DOHH2 (cell line): ENCODE results near the gene FAHD2B.
"Not testable (repeated sequence)": the region's sequence is repeated elsewhere in the genome, so short reads cannot be mapped to it uniquely, and the experiment has no call there.

Experiments
- H3F3A ChIP-seq: fragments of 200-600 bp; sonication (generic), shearing (Covaris generic); 2 replicates; pipeline ENCODE4 v1.6.0; 2016; ENCODE audit warnings: antibody characterized with exemption, mild to moderate bottlenecking; ENCODE audit not compliant: control insufficient read depth, insufficient read depth
- H3K27ac ChIP-seq: fragments of 200-600 bp; sonication (generic); 2 replicates; pipeline ENCODE4 v1.5.1; 2014; ENCODE audit warnings: low read depth, mild to moderate bottlenecking, low read length, moderate library complexity
- H3K27me3 ChIP-seq: fragments of 200-600 bp; sonication (generic); 2 replicates; pipeline ENCODE4 v1.6.1; 2014; ENCODE audit warnings: mild to moderate bottlenecking, low read length, mixed read lengths; ENCODE audit not compliant: control insufficient read depth
- H3K36me3 ChIP-seq: fragments of 200-600 bp; sonication (generic); 2 replicates; pipeline ENCODE4 v1.6.1; 2014; ENCODE audit warnings: mild to moderate bottlenecking, low read length, moderate library complexity, mixed read lengths; ENCODE audit not compliant: control insufficient read depth
- H3K4me1 ChIP-seq: fragments of 200-600 bp; sonication (generic); 2 replicates; pipeline ENCODE4 v1.6.1; 2014; ENCODE audit warnings: mild to moderate bottlenecking, low read length, mixed read lengths; ENCODE audit not compliant: control insufficient read depth
- H3K4me2 ChIP-seq: fragments of 200-600 bp; sonication (generic); 2 replicates; pipeline ENCODE4 v1.6.0; 2014; ENCODE audit warnings: mild to moderate bottlenecking, low read length, moderate library complexity
- H3K4me3 ChIP-seq: fragments of 200-600 bp; sonication (generic); 2 replicates; pipeline ENCODE4 v1.5.1; 2014; ENCODE audit warnings: mild to moderate bottlenecking, low read length, mixed read lengths
- H3K79me2 ChIP-seq: fragments of 200-600 bp; sonication (generic); 2 replicates; pipeline ENCODE4 v1.6.1; 2014; ENCODE audit warnings: mild to moderate bottlenecking, low read length, mixed read lengths; ENCODE audit not compliant: control insufficient read depth
- H3K9me2 ChIP-seq: fragments of 200-600 bp; sonication (generic); replicated peaks from 2 replicates; pipeline ENCODE4 v1.6.1; 2014; ENCODE audit warnings: mild to moderate bottlenecking, low read length, mixed read lengths; ENCODE audit not compliant: control insufficient read depth
- H3K9me3 ChIP-seq: fragments of 200-600 bp; sonication (generic); 2 replicates; pipeline ENCODE4 v1.6.1; 2014; ENCODE audit warnings: antibody characterized with exemption, low read length, mixed read lengths; ENCODE audit not compliant: control insufficient read depth, insufficient read depth
- H4K20me1 ChIP-seq: fragments of 200-600 bp; sonication (generic); 2 replicates; pipeline ENCODE4 v1.6.0; 2014; ENCODE audit warnings: low read depth, mild to moderate bottlenecking, antibody characterized with exemption, low read length, moderate library complexity; ENCODE audit not compliant: control insufficient read depth, insufficient read depth

The FAHD2B gene

DNA sequence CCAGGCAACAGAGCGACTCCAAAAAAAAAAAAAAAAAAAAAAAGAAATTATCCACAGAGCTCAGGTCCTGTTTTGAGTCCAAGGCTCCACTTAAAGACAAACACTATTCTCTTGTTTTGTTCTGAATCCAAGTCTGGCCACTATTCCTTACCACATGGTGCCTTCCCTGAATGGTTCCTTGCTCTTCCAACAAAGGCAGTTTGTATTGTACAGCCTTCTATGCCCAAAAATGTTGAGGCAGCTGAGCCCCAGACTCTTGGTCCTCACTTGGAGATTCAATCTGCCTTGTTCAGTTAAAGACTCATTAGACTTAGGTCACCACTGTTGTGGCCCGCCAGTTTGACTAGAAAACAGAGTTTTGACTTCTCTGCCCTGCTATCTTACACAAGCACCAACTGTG lies 1.7 kb downstream of the FAHD2B start:
- H3K4me1 ChIP-seq, H3K9me3 ChIP-seq: not testable (repeated sequence)

DNA sequence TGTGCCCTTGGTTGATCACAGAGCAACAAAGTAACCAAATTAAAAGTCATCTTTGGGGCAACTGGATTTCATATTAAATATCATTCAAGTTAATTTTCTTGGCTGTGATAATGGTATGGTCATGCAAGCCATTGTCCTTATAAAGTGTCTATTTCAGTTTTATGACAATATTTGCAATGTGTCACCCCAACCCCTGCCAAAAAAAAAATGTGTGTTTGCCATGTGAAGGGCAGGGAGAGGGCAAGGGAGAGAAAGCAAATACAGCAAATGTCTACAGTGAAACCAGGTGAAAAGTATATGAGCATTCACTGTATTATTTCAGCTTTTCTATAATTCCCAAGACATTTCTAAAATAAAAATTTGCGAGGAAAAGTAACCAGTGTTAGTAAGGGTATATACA lies 6.0 kb downstream of the FAHD2B start:
- H3F3A ChIP-seq, H3K27ac ChIP-seq, H3K27me3 ChIP-seq, H3K9me3 ChIP-seq, H3K36me3 ChIP-seq, H3K79me2 ChIP-seq, H3K4me2 ChIP-seq, H3K4me3 ChIP-seq, H3K4me1 ChIP-seq, H4K20me1 ChIP-seq, H3K9me2 ChIP-seq: not testable (repeated sequence)

More for the DNA sequence above, 1.7 kb downstream of the FAHD2B start:
- not testable (repeated sequence) for H3K79me2 ChIP-seq, H3K27me3 ChIP-seq, H4K20me1 ChIP-seq, H3K9me2 ChIP-seq, H3F3A ChIP-seq, H3K4me2 ChIP-seq, H3K4me3 ChIP-seq, H3K36me3 ChIP-seq, H3K27ac ChIP-seq

DNA sequence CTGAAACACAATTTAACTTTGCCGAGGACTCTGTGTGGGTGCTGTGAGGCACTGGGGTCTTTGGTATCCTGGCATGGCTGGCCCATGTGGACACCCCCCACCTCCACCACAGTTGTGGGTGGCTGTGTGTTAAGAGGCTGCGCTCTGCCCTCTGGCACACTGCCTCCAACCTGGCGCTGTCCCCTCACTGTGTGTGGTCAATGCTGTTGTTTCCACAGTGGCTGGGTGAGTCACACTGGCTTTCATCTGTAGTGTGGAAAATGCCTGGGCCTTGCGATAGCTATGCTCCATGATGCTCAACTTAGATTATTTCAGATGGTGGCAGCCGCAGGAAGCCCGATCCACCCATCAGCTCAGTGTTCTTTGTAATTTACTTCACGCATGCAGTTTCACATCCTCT lies 9.6 kb downstream of the FAHD2B start:
- not testable (repeated sequence) for H3K4me2 ChIP-seq, H4K20me1 ChIP-seq, H3K9me2 ChIP-seq, H3K4me1 ChIP-seq, H3K36me3 ChIP-seq, H3K4me3 ChIP-seq, H3K9me3 ChIP-seq, H3K79me2 ChIP-seq, H3K27me3 ChIP-seq, H3F3A ChIP-seq, H3K27ac ChIP-seq

- not testable (repeated sequence) for H3K4me1 ChIP-seq, H3K9me2 ChIP-seq, H3K79me2 ChIP-seq, H3K9me3 ChIP-seq, H3K27me3 ChIP-seq, H3K36me3 ChIP-seq, H3K27ac ChIP-seq, H4K20me1 ChIP-seq, H3K4me3 ChIP-seq, H3F3A ChIP-seq, H3K4me2 ChIP-seq
Measured at GRCh38 chr2:97083516-97083915, 11.2 kb downstream of the FAHD2B start.

- not testable (repeated sequence) for H3K4me3 ChIP-seq, H3K9me2 ChIP-seq, H3K4me2 ChIP-seq, H3K4me1 ChIP-seq, H4K20me1 ChIP-seq, H3K9me3 ChIP-seq, H3K36me3 ChIP-seq, H3F3A ChIP-seq, H3K27me3 ChIP-seq, H3K79me2 ChIP-seq, H3K27ac ChIP-seq
Measured at GRCh38 chr2:97082206-97082605, 12.5 kb downstream of the FAHD2B start.

GRCh38 chr2:97080855-97081254 lies 13.8 kb downstream of the FAHD2B start:
- not testable (repeated sequence) for H3K79me2 ChIP-seq, H3K27me3 ChIP-seq, H3K27ac ChIP-seq, H3K4me1 ChIP-seq, H3K9me3 ChIP-seq, H3K9me2 ChIP-seq, H4K20me1 ChIP-seq, H3K4me2 ChIP-seq, H3K36me3 ChIP-seq, H3K4me3 ChIP-seq, H3F3A ChIP-seq

DNA sequence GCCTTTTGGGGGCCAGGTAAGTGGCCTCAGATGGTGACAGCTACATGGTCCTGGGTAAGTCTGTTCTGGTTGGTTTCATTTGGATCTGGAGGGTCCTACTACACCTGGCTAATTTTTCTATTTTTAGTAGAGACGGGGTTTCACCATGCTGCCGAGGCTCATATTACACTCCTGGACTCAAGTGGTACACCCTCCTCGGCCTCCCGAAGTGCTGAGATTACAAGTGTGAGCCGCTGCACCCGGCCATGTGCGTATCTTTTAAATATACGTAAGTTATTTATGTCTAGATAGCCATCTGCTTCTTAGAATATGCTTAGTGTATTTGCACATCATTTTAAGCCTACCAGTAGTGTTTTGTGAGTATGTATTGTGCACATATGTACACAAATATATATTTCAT lies 17.5 kb downstream of the FAHD2B start:
- not testable (repeated sequence) for H3K4me1 ChIP-seq, H4K20me1 ChIP-seq, H3K27ac ChIP-seq, H3K27me3 ChIP-seq, H3K4me2 ChIP-seq, H3K9me2 ChIP-seq, H3K79me2 ChIP-seq, H3K36me3 ChIP-seq, H3K4me3 ChIP-seq, H3F3A ChIP-seq, H3K9me3 ChIP-seq

DNA sequence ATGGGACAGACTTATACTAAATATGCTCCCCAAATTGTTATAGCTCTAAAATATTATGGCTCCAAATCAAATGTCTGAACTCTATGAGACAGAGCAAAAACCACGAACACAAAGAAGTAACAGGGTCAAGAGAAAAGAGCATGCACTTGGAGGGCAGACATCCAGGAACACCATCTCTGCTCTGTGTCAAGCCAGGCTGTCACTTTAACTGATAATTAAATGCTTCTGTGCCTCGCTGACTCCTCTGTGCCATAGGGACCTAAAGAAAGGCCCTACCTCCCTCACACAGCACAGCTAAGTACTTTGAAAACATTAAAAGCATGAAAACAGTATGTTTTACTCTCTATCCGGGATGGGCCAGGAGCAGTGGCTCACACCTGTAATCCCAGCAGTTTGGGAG lies 23.8 kb downstream of the FAHD2B start:
- H3F3A ChIP-seq, H3K4me2 ChIP-seq, H3K4me1 ChIP-seq, H3K27ac ChIP-seq, H4K20me1 ChIP-seq, H3K9me3 ChIP-seq, H3K27me3 ChIP-seq, H3K36me3 ChIP-seq, H3K79me2 ChIP-seq, H3K4me3 ChIP-seq, H3K9me2 ChIP-seq: not testable (repeated sequence)

GRCh38 chr2:97068722-97069121 lies 26.0 kb downstream of the FAHD2B start:
- not testable (repeated sequence) for H3K27me3 ChIP-seq, H3K9me3 ChIP-seq, H3K9me2 ChIP-seq, H3K27ac ChIP-seq, H3F3A ChIP-seq, H3K4me2 ChIP-seq, H3K36me3 ChIP-seq, H3K79me2 ChIP-seq, H3K4me3 ChIP-seq, H4K20me1 ChIP-seq, H3K4me1 ChIP-seq
